Inferior parietal cortex (tissue), 1 donor: Measurements from ENCODE around the gene MAL.

Source experiments
- DNase-seq: peaks from one replicate; pipeline ENCODE4 v3.0.0-alpha.2; 2016; ENCODE audit errors: extremely low spot score

Gene MAL

GRCh38 chr2:95061601-95062183 lies 36.2 kb downstream of the MAL start:
- no peak for DNase-seq

- no peak for DNase-seq
Observed at GRCh38 chr2:95062242-95063085, 37.0 kb downstream of the MAL start.

- DNase-seq, result no peak
Observed at GRCh38 chr2:95063086-95063958, 37.8 kb downstream of the MAL start.

- no peak for DNase-seq
Observed at GRCh38 chr2:95068256-95068655, 42.7 kb downstream of the MAL start.

GRCh38 chr2:95069465-95069864 lies 44.0 kb downstream of the MAL start:
- no peak for DNase-seq

- DNase-seq, result no peak
Observed at GRCh38 chr2:95071856-95072255, 46.3 kb downstream of the MAL start.

- no peak for DNase-seq
Observed at GRCh38 chr2:95072424-95072823, 46.9 kb downstream of the MAL start.

- DNase-seq, result peak; percentile 71
Observed at GRCh38 chr2:95073856-95074662, 48.6 kb downstream of the MAL start.

GRCh38 chr2:95074663-95075439 lies 49.3 kb downstream of the MAL start:
- no peak for DNase-seq

GRCh38 chr2:95075440-95076132 lies 50.1 kb downstream of the MAL start:
- DNase-seq, result no peak

- peak; percentile 83 for DNase-seq
Observed at GRCh38 chr2:95076705-95077529, 51.4 kb downstream of the MAL start.

GRCh38 chr2:95077530-95077825 lies 52.0 kb downstream of the MAL start:
- peak; percentile 60 for DNase-seq

- DNase-seq, result no peak
Observed at GRCh38 chr2:95077861-95078603, 52.5 kb downstream of the MAL start.

GRCh38 chr2:95079199-95079683 lies 53.7 kb downstream of the MAL start:
- peak; percentile 27 for DNase-seq

GRCh38 chr2:95082477-95082876 lies 57.0 kb downstream of the MAL start:
- no peak for DNase-seq

- no peak for DNase-seq
Observed at GRCh38 chr2:95086017-95086416, 60.5 kb downstream of the MAL start.

- no peak for DNase-seq
Observed at GRCh38 chr2:95087379-95087778, 61.9 kb downstream of the MAL start.

- no peak for DNase-seq
Observed at GRCh38 chr2:95091885-95092555, 66.5 kb downstream of the MAL start.
